ENCODE results near the gene QDPR.

DNA sequence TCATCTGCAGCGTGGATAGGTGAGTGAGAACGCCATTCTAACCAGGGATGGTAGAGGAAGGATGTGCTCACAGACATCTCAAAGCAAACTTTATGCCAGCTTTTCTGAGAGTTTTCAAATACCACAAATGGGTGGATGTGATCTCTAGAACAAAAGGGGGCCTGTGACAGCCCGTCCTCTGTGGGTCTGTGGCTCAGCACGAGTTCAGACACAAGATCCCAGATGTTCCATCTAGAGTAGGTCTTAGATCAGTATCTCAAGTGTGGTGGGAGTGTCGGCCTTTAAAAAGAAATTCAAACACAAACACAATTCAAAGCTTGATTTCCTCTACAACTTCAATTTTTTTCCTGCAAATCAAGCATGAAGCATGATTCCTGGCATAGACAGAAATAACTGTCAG is 22.8 kb downstream of the QDPR start:
- no peak for TF ChIP-seq EZH2 (IDR thresholded peaks at IDR 0.05)
- TF ChIP-seq POLR2A (IDR thresholded peaks at IDR 0.05; ENCODE audit: borderline replicate concordance, extremely low read depth, insufficient read depth, insufficient read length), result no peak
- TF ChIP-seq POLR2AphosphoS5 (IDR thresholded peaks at IDR 0.05; ENCODE audit: low read depth, low read length), result no peak
- TF ChIP-seq, protein P1, sequence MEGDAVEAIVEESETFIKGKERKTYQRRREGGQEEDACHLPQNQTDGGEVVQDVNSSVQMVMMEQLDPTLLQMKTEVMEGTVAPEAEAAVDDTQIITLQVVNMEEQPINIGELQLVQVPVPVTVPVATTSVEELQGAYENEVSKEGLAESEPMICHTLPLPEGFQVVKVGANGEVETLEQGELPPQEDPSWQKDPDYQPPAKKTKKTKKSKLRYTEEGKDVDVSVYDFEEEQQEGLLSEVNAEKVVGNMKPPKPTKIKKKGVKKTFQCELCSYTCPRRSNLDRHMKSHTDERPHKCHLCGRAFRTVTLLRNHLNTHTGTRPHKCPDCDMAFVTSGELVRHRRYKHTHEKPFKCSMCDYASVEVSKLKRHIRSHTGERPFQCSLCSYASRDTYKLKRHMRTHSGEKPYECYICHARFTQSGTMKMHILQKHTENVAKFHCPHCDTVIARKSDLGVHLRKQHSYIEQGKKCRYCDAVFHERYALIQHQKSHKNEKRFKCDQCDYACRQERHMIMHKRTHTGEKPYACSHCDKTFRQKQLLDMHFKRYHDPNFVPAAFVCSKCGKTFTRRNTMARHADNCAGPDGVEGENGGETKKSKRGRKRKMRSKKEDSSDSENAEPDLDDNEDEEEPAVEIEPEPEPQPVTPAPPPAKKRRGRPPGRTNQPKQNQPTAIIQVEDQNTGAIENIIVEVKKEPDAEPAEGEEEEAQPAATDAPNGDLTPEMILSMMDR (IDR thresholded peaks at IDR 0.05 in 2 of 3, conservative IDR thresholded peaks at IDR 0.05 in 1 of 3; ENCODE audit: borderline replicate concordance in 1 of 3, insufficient read depth in 1 of 3, low read depth in 2 of 3, low read length in 2 of 3), result no peak
- TF ChIP-seq CEBPB (IDR thresholded peaks at IDR 0.05; ENCODE audit: low read depth), result no peak
- no peak for TF ChIP-seq RAD21 (IDR thresholded peaks at IDR 0.05; ENCODE audit: low read depth)
- TF ChIP-seq EGR1 (IDR thresholded peaks at IDR 0.05; ENCODE audit: low read depth), result no peak
- no peak for TF ChIP-seq ZNF274 (IDR thresholded peaks at IDR 0.05; ENCODE audit: low read depth, low read length)
- TF ChIP-seq SIN3A (IDR thresholded peaks at IDR 0.05; ENCODE audit: low read depth), result no peak
- TF ChIP-seq, protein P2, sequence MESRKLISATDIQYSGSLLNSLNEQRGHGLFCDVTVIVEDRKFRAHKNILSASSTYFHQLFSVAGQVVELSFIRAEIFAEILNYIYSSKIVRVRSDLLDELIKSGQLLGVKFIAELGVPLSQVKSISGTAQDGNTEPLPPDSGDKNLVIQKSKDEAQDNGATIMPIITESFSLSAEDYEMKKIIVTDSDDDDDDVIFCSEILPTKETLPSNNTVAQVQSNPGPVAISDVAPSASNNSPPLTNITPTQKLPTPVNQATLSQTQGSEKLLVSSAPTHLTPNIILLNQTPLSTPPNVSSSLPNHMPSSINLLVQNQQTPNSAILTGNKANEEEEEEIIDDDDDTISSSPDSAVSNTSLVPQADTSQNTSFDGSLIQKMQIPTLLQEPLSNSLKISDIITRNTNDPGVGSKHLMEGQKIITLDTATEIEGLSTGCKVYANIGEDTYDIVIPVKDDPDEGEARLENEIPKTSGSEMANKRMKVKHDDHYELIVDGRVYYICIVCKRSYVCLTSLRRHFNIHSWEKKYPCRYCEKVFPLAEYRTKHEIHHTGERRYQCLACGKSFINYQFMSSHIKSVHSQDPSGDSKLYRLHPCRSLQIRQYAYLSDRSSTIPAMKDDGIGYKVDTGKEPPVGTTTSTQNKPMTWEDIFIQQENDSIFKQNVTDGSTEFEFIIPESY (IDR thresholded peaks at IDR 0.05; ENCODE audit: extremely low read depth, insufficient replicate concordance, low read length), result no peak
- no peak for TF ChIP-seq REST (IDR thresholded peaks at IDR 0.05; ENCODE audit: low read depth)
- TF ChIP-seq YY1 (IDR thresholded peaks at IDR 0.05; ENCODE audit: extremely low read depth, insufficient replicate concordance, low read depth, low read length), result no peak
- no peak for TF ChIP-seq FOSL1 (IDR thresholded peaks at IDR 0.05; ENCODE audit: low read depth)
- TF ChIP-seq JUND (IDR thresholded peaks at IDR 0.05), result no peak
